Vagina (tissue), 2 donors: ENCODE measurements around the gene RPP14.

Source experiments
- POLR2AphosphoS5 ChIP-seq, 2 donors: sonication (generic); formaldehyde crosslinking; IDR thresholded peaks; one replicate each; pipeline ENCODE4 v1.9.0; 2017; ENCODE audit warnings: antibody characterized with exemption in 2 of 2, mild to moderate bottlenecking in 2 of 2, low read depth in 1 of 2; ENCODE audit not compliant: insufficient read depth in 1 of 2
- TF ChIP-seq, protein P1 (sequence below), 3 experiments: fragments of 450-650 bp in 2 of 3; fragments of 200-600 bp in 1 of 3; sonication (generic) in 1 of 3; IDR thresholded peaks; one replicate each; pipeline ENCODE4 v1.5.1; 2017 to 2019; ENCODE audit warnings: antibody characterized with exemption in 3 of 3, mild to moderate bottlenecking in 2 of 3, moderate library complexity in 2 of 3

DNA sequence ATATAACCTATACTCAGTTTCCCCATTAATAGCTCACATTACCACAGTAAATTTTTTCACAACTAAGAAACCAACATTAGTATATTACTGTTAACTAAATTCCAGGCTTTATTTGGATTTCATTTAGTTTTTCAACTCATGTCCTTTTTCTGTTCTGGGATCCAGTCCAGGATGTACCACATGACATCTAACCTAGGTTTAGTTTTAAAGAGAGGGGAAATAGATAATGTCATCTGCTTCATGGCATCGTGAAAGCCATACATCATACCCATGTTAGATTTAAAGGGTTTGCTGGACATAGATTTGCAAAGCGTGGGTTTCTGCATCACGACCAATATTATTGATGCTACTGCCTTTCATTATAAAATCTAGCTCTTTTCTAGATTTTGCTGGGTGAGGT lies 33.2 kb upstream of the RPP14 start:
- TF ChIP-seq, protein P1, sequence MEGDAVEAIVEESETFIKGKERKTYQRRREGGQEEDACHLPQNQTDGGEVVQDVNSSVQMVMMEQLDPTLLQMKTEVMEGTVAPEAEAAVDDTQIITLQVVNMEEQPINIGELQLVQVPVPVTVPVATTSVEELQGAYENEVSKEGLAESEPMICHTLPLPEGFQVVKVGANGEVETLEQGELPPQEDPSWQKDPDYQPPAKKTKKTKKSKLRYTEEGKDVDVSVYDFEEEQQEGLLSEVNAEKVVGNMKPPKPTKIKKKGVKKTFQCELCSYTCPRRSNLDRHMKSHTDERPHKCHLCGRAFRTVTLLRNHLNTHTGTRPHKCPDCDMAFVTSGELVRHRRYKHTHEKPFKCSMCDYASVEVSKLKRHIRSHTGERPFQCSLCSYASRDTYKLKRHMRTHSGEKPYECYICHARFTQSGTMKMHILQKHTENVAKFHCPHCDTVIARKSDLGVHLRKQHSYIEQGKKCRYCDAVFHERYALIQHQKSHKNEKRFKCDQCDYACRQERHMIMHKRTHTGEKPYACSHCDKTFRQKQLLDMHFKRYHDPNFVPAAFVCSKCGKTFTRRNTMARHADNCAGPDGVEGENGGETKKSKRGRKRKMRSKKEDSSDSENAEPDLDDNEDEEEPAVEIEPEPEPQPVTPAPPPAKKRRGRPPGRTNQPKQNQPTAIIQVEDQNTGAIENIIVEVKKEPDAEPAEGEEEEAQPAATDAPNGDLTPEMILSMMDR (IDR thresholded peaks at IDR 0.05), result no peak
- TF ChIP-seq POLR2AphosphoS5 (IDR thresholded peaks at IDR 0.05; ENCODE audit: insufficient read depth in 1 of 2, low read depth in 1 of 2), result no peak
